SU-DHL-6 (cell line): ENCODE data around the gene TNNT2.

ENCODE experiments used
- H2AFZ ChIP-seq: fragments of 200-600 bp; sonication (generic); 2 replicates; pipeline ENCODE4 v1.6.1; 2014; ENCODE audit warnings: low read depth, mild to moderate bottlenecking, moderate library complexity, mixed read lengths, antibody characterized with exemption, low read length; ENCODE audit not compliant: severe bottlenecking
- H3F3A ChIP-seq: fragments of 200-600 bp; shearing (Covaris generic); 2 replicates; pipeline ENCODE4 v1.6.0; 2016; ENCODE audit warnings: antibody characterized with exemption, mild to moderate bottlenecking; ENCODE audit not compliant: insufficient read depth
- H3K27ac ChIP-seq: fragments of 200-600 bp; sonication (generic); 2 replicates; pipeline ENCODE4 v1.5.1; 2016; ENCODE audit warnings: low read depth, mild to moderate bottlenecking, low read length, moderate library complexity, mixed read lengths
- H3K27me3 ChIP-seq: fragments of 200-600 bp; sonication (generic), shearing (Covaris generic); 2 replicates; pipeline ENCODE4 v1.6.0; 2014; ENCODE audit warnings: mild to moderate bottlenecking, low read length
- H3K36me3 ChIP-seq: fragments of 200-600 bp; sonication (generic); 2 replicates; pipeline ENCODE4 v1.6.1; 2014; ENCODE audit warnings: mild to moderate bottlenecking, low read length, mixed read lengths
- H3K4me2 ChIP-seq: fragments of 300-600, 200-600 bp; shearing (Covaris generic), sonication (generic); 2 replicates; pipeline ENCODE4 v1.6.0; 2014; ENCODE audit warnings: low read length, low read depth, mild to moderate bottlenecking; ENCODE audit not compliant: poor library complexity, severe bottlenecking
- H3K4me3 ChIP-seq: fragments of 200-600 bp; sonication (generic); 2 replicates; pipeline ENCODE4 v1.5.1; 2014; ENCODE audit warnings: antibody characterized with exemption, low read length, mild to moderate bottlenecking, mixed read lengths; ENCODE audit not compliant: insufficient read depth, poor library complexity, severe bottlenecking
- H3K79me2 ChIP-seq: fragments of 200-600 bp; sonication (generic); 2 replicates; pipeline ENCODE4 v1.6.1; 2014; ENCODE audit warnings: mild to moderate bottlenecking, low read length, moderate library complexity; ENCODE audit not compliant: insufficient read depth
- H3K9ac ChIP-seq: fragments of 200-600 bp; sonication (generic); 2 replicates; pipeline ENCODE4 v1.7.0; 2014; ENCODE audit warnings: mild to moderate bottlenecking, low read length
- H3K9me2 ChIP-seq: fragments of 200-600 bp; sonication (generic); replicated peaks from 2 replicates; pipeline ENCODE4 v1.6.1; 2014; ENCODE audit warnings: low read length; ENCODE audit not compliant: insufficient read depth
- H3K9me3 ChIP-seq: fragments of 200-600 bp; sonication (generic); 2 replicates; pipeline ENCODE4 v1.6.1; 2014; ENCODE audit warnings: low read length, mixed read lengths; ENCODE audit not compliant: insufficient read depth
- H4K20me1 ChIP-seq: fragments of 200-600 bp; sonication (generic); 2 replicates; pipeline ENCODE4 v1.6.1; 2014; ENCODE audit warnings: low read depth, mild to moderate bottlenecking, antibody characterized with exemption, low read length, moderate library complexity, mixed read lengths
- CTCF ChIP-seq: fragments of 200-600 bp; sonication (generic); IDR thresholded peaks from one replicate; pipeline ENCODE4 v1.5.1; 2017; ENCODE audit warnings: antibody characterized with exemption, mild to moderate bottlenecking, low read length, moderate library complexity; ENCODE audit not compliant: insufficient read depth, poor library complexity, severe bottlenecking
- EZH2phosphoT487 ChIP-seq: fragments of 200-600 bp; sonication (generic), shearing (Covaris generic); conservative IDR thresholded peaks from 2 replicates; pipeline ENCODE4 v1.6.1; 2018; ENCODE audit warnings: mild to moderate bottlenecking, antibody characterized with exemption, low read length, moderate library complexity, mixed read lengths

Gene TNNT2

GRCh38 chr1:201359873-201360210 lies 17.6 kb downstream of the TNNT2 start:
- TF ChIP-seq EZH2phosphoT487 (no peak), CTCF (no peak)
- H3K4me3 ChIP-seq, result no peak overlapping the region
- no peak overlapping the region for H3K4me2 ChIP-seq
- no peaks in the 10 kb centered on the region for H3K79me2 ChIP-seq
- no peaks in the 10 kb centered on the region for H3K9me3 ChIP-seq
- H2AFZ ChIP-seq, result no peak overlapping the region
- no peak overlapping the region for H3K27ac ChIP-seq
- no peaks in the 10 kb centered on the region for H4K20me1 ChIP-seq
- no peaks in the 10 kb centered on the region for H3K27me3 ChIP-seq
- H3K36me3 ChIP-seq, result no peaks in the 10 kb centered on the region
- H3K9me2 ChIP-seq, result no peaks in the 10 kb centered on the region
- H3F3A ChIP-seq, result no peaks in the 10 kb centered on the region
- H3K9ac ChIP-seq, result no peak overlapping the region

GRCh38 chr1:201359031-201359872 lies 18.2 kb downstream of the TNNT2 start:
- Histone ChIP-seq H3K27ac (no peak overlapping the region), H3K27me3 (no peaks in the 10 kb centered on the region), H3F3A (no peaks in the 10 kb centered on the region), H3K9ac (no peak overlapping the region), H3K79me2 (no peaks in the 10 kb centered on the region), H3K4me3 (no peak overlapping the region), H3K9me3 (no peaks in the 10 kb centered on the region), H3K9me2 (no peaks in the 10 kb centered on the region), H2AFZ (no peak overlapping the region), H3K4me2 (no peak overlapping the region), H4K20me1 (no peaks in the 10 kb centered on the region), H3K36me3 (no peaks in the 10 kb centered on the region)
- TF ChIP-seq CTCF (no peak), EZH2phosphoT487 (no peak)

GRCh38 chr1:201358596-201358995 lies 18.9 kb downstream of the TNNT2 start:
- Histone ChIP-seq H3K36me3 (no peaks in the 10 kb centered on the region), H3K27me3 (no peaks in the 10 kb centered on the region), H2AFZ (no peak overlapping the region), H3K9ac (no peak overlapping the region), H3K27ac (no peak overlapping the region), H3K4me3 (no peak overlapping the region), H3F3A (no peaks in the 10 kb centered on the region), H4K20me1 (no peaks in the 10 kb centered on the region), H3K9me2 (no peaks in the 10 kb centered on the region), H3K4me2 (no peak overlapping the region), H3K9me3 (no peaks in the 10 kb centered on the region), H3K79me2 (no peaks in the 10 kb centered on the region)
- TF ChIP-seq CTCF (no peak), EZH2phosphoT487 (no peak)
